Peyer's patch (tissue), 4 donors: ENCODE data around the gene WDR31. TPM values are rescaled to one million over a fixed set of nuclear protein-coding genes. Genes with fewer than 3 reads are reported as not detected.

Source experiments
- DNase-seq, 3 donors: peaks; one replicate each; pipeline ENCODE4 v3.0.0-alpha.2; 2017 to 2019
- H3K27ac ChIP-seq, 4 donors: fragments of 200-600 bp; sonication (generic); one replicate each; pipeline ENCODE4 v1.5.1; 2016 to 2019
- H3K27me3 ChIP-seq, 2 donors: fragments of 200-600 bp; sonication (generic); one replicate each; pipeline ENCODE4 v1.5.1; 2019
- H3K36me3 ChIP-seq, 3 donors: fragments of 200-600 bp; sonication (generic); one replicate each; pipeline ENCODE4 v1.5.1; 2016 to 2019
- H3K4me1 ChIP-seq, 4 donors: fragments of 200-600 bp; sonication (generic); one replicate each; pipeline ENCODE4 v1.5.1; 2016 to 2019
- H3K4me3 ChIP-seq, 4 donors: fragments of 200-600 bp; sonication (generic); 1 replicate in 3 of 4; 2 replicates in 1 of 4; pipeline ENCODE4 v1.5.1; 2016 to 2019; ENCODE audit warnings: mild to moderate bottlenecking in 1 of 4
- H3K9me3 ChIP-seq, 4 donors: fragments of 200-600 bp; sonication (generic); one replicate each; pipeline ENCODE4 v1.5.1; 2016 to 2019; ENCODE audit warnings: mild to moderate bottlenecking in 1 of 4
- CTCF ChIP-seq, 6 experiments: fragments of 450-650 bp in 4 of 6; fragments of 200-600 bp in 2 of 6; sonication (generic) in 1 of 6; IDR thresholded peaks; one replicate each; pipeline ENCODE4 v1.5.1; 2017 to 2019; ENCODE audit warnings: antibody characterized with exemption in 6 of 6, mild to moderate bottlenecking in 3 of 6, moderate library complexity in 1 of 6
- POLR2A ChIP-seq, 2 donors: fragments of 450-650 bp; IDR thresholded peaks; one replicate each; pipeline ENCODE4 v1.5.1; 2017; ENCODE audit warnings: antibody characterized with exemption in 2 of 2, mild to moderate bottlenecking in 2 of 2, moderate library complexity in 2 of 2
- total RNA-seq, 4 donors: library from RNA; depleted of rRNA; stranded (reverse); fragments of >200 nt; gene quantifications; one replicate each; pipeline ENCODE4 v1.1.0, GENCODE V29; 2016

The WDR31 gene
- total RNA-seq, 4 donors from 2014 or later: 1.1 to 3.5 (median 2.5) TPM; not detected in 1

GRCh38 chr9:113376634-113377567, 36.8 kb upstream of the WDR31 start, which contains the start of gene HDHD3:
Gene HDHD3 (minus strand): TSS chr9:113376986. CDS start chr9:113374354, 2,632 bp downstream.
- H3K36me3 ChIP-seq: peaks cover 0 to 27% (median 0%) of the 10 kb centered on the region in 3 donors
- peaks cover 0 to 48% (median 4%) of the 10 kb centered on the region in 4 donors for H3K4me1 ChIP-seq
- TF ChIP-seq POLR2A (IDR thresholded peaks at IDR 0.05): peak; percentile 94 to 95
- no peak for TF ChIP-seq CTCF (IDR thresholded peaks at IDR 0.05)
- peak; percentile 80 to 95 (median 93) for DNase-seq
- peak within 1 kb of the TSS; percentile 71 to 95 (median 84) for H3K4me3 ChIP-seq
- H3K9me3 ChIP-seq: no peaks in the 10 kb centered on the region
- peak within 1 kb of the TSS; percentile 81 to 98 (median 92) for H3K27ac ChIP-seq
- no peaks in the 10 kb centered on the region for H3K27me3 ChIP-seq

- peak overlapping the region; percentile 71 to 95 (median 84) for H3K4me3 ChIP-seq
- H3K4me1 ChIP-seq: peaks cover 0 to 36% (median 4%) of the 10 kb centered on the region in 4 donors
- no peaks in the 10 kb centered on the region for H3K27me3 ChIP-seq
- H3K27ac ChIP-seq: peak overlapping the region in 3 of 4 donors; percentile 87 to 98 (median 96)
- peaks cover 0 to 27% (median 0%) of the 10 kb centered on the region in 3 donors for H3K36me3 ChIP-seq
- peak in 2 of 3 donors; percentile 65 to 87 for DNase-seq
- TF ChIP-seq CTCF (IDR thresholded peaks at IDR 0.05): no peak
- TF ChIP-seq POLR2A (IDR thresholded peaks at IDR 0.05): peak; percentile 36 to 69
- H3K9me3 ChIP-seq: no peaks in the 10 kb centered on the region
Measured at GRCh38 chr9:113375057-113376023, 35.3 kb upstream of the WDR31 start.

- DNase-seq: no peak
- peaks cover 0 to 30% (median 4%) of the 10 kb centered on the region in 4 donors for H3K4me1 ChIP-seq
- no peaks in the 10 kb centered on the region for H3K9me3 ChIP-seq
- TF ChIP-seq POLR2A (IDR thresholded peaks at IDR 0.05) (no peak), CTCF (IDR thresholded peaks at IDR 0.05) (no peak)
- peaks cover 0 to 27% (median 0%) of the 10 kb centered on the region in 3 donors for H3K36me3 ChIP-seq
- peak overlapping the region in 1 of 4 donors; percentile 72 for H3K27ac ChIP-seq
- peak overlapping the region in 2 of 4 donors; percentile 38 to 94 for H3K4me3 ChIP-seq
- no peaks in the 10 kb centered on the region for H3K27me3 ChIP-seq
Measured at GRCh38 chr9:113373676-113374392, 33.8 kb upstream of the WDR31 start.

GRCh38 chr9:113373256-113373655, 33.2 kb upstream of the WDR31 start:
- Histone ChIP-seq H3K4me1 (peaks cover 0 to 24% (median 4%) of the 10 kb centered on the region in 4 donors), H3K27me3 (no peaks in the 10 kb centered on the region), H3K27ac (peak overlapping the region in 1 of 4 donors; percentile 72), H3K36me3 (peaks cover 0 to 27% (median 0%) of the 10 kb centered on the region in 3 donors), H3K4me3 (peak overlapping the region in 2 of 4 donors; percentile 38 to 94), H3K9me3 (no peaks in the 10 kb centered on the region)
- no peak for TF ChIP-seq POLR2A (IDR thresholded peaks at IDR 0.05)
- peak in 2 of 6 experiments; percentile 8 to 13 for TF ChIP-seq CTCF (IDR thresholded peaks at IDR 0.05)
- DNase-seq: no peak
